Measurements from ENCODE around the gene PDZD7.

PDZD7 gene

GRCh38 chr10:101067356-101068083, 36.6 kb upstream of the PDZD7 start:
- peak; percentile 85 for TF ChIP-seq CTCF (IDR thresholded peaks at IDR 0.05; ENCODE audit: insufficient read depth, low read length, poor library complexity, severe bottlenecking)

GRCh38 chr10:101066896-101067355, 36.0 kb upstream of the PDZD7 start:
- DNase-seq (ENCODE audit: extremely low read depth, insufficient read length) = no peak
- peak overlapping the region; percentile 59 for H3K4me3 ChIP-seq (replicated peaks; ENCODE audit: low read depth, low read length)
- H3K27me3 ChIP-seq (replicated peaks; ENCODE audit: control insufficient read depth, insufficient read depth, low read length) = no peaks in the 10 kb centered on the region; the same call in 1 of the 2 replicates
- H3K36me3 ChIP-seq (ENCODE audit: control insufficient read depth, insufficient read depth, low read length) = no peaks in the 10 kb centered on the region
- TF ChIP-seq CTCF (IDR thresholded peaks at IDR 0.05; ENCODE audit: insufficient read depth, low read length, poor library complexity, severe bottlenecking) = no peak

More at GRCh38 chr10:101067356-101068083, 36.6 kb upstream of the PDZD7 start:
- Histone ChIP-seq H3K27me3 (replicated peaks; ENCODE audit: control insufficient read depth, insufficient read depth, low read length) (no peaks in the 10 kb centered on the region; the same call in 1 of the 2 replicates), H3K4me3 (replicated peaks; ENCODE audit: low read depth, low read length) (peak overlapping the region; percentile 59), H3K36me3 (ENCODE audit: control insufficient read depth, insufficient read depth, low read length) (no peaks in the 10 kb centered on the region)
- peak; percentile 73 for DNase-seq (ENCODE audit: extremely low read depth, insufficient read length)

GRCh38 chr10:101066146-101066895, 35.4 kb upstream of the PDZD7 start:
- Histone ChIP-seq H3K4me3 (replicated peaks; ENCODE audit: low read depth, low read length) (peak overlapping the region; percentile 59), H3K27me3 (replicated peaks; ENCODE audit: control insufficient read depth, insufficient read depth, low read length) (no peaks in the 10 kb centered on the region), H3K36me3 (ENCODE audit: control insufficient read depth, insufficient read depth, low read length) (no peaks in the 10 kb centered on the region)
- peak; percentile 72 for TF ChIP-seq CTCF (IDR thresholded peaks at IDR 0.05; ENCODE audit: insufficient read depth, low read length, poor library complexity, severe bottlenecking)
- DNase-seq (ENCODE audit: extremely low read depth, insufficient read length) = peak; percentile 57

GRCh38 chr10:101065481-101066145, 34.7 kb upstream of the PDZD7 start:
- Histone ChIP-seq H3K27me3 (replicated peaks; ENCODE audit: control insufficient read depth, insufficient read depth, low read length) (no peaks in the 10 kb centered on the region), H3K4me3 (replicated peaks; ENCODE audit: low read depth, low read length) (no peak overlapping the region), H3K36me3 (ENCODE audit: control insufficient read depth, insufficient read depth, low read length) (no peaks in the 10 kb centered on the region)
- no peak for TF ChIP-seq CTCF (IDR thresholded peaks at IDR 0.05; ENCODE audit: insufficient read depth, low read length, poor library complexity, severe bottlenecking)
- no peak for DNase-seq (ENCODE audit: extremely low read depth, insufficient read length)

DNA sequence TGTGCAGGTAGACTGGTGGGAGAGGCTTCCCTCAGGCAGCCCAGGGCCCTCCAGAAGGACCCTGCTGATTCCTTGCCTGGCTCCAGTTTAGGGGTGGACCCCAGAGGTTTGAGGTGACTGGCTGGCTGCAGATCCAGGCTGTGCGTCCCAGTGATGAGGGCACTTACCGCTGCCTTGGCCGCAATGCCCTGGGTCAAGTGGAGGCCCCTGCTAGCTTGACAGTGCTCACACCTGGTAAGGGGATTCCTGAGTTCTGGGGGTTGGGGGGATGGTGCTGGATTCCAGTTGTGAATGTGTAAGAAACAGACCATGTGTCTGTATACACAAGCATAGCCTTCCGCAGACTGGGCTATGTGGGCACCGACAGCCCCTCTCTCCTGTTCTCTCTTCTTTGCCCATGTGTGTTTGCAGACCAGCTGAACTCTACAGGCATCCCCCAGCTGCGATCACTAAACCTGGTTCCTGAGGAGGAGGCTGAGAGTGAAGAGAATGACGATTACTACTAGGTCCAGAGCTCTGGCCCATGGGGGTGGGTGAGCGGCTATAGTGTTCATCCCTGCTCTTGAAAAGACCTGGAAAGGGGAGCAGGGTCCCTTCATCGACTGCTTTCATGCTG, 33.6 kb upstream of the PDZD7 start:
- Histone ChIP-seq H3K27me3 (replicated peaks; ENCODE audit: control insufficient read depth, insufficient read depth, low read length) (no peaks in the 10 kb centered on the region), H3K4me3 (replicated peaks; ENCODE audit: low read depth, low read length) (no peak overlapping the region), H3K36me3 (ENCODE audit: control insufficient read depth, insufficient read depth, low read length) (no peaks in the 10 kb centered on the region)
- TF ChIP-seq CTCF (IDR thresholded peaks at IDR 0.05; ENCODE audit: insufficient read depth, low read length, poor library complexity, severe bottlenecking) = no peak
- no peak for DNase-seq (ENCODE audit: extremely low read depth, insufficient read length)

Measured in GM06990 (cell line).